Measurements from ENCODE around the gene STK39.

STK39 gene

DNA sequence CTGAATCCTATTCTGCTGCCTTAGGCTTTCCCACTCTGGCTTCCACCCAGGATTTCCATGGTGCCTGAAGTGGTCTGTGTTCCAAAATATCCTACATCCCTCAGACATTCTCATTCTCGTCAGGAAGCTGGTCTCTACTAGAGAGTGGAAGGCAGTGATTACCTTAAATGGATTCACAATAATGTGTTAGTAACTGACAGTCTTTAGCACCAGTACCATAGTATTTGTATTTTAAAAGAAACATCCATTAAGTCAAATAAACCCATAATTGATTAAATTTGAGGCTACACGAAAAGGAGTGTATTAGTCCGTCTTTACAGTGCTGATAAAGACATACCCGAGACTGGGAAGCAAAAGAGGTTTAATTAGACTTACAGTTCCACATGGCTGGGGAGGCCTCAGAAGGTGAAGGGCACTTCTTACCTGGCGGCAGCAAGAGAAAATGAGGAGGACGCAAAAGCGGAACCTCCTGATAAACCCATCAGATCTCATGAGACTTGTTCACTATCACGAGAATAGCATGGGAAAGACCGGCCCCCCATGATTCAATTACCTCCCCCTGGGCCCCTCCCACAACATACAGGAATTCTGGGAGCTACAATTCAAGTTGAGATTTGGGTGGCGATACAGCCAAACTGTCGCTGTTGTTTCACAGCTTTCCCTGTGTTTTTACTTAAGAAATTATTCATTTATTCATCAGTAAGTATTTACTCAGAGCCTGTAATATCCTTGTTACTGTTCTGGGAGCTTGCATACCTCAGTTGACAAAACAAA lies 306.5 kb downstream of the STK39 start:
- Histone ChIP-seq H3K36me3 (ENCODE audit: control insufficient read depth, insufficient read depth, low read length) (no peaks in the 10 kb centered on the region), H3K4me3 (ENCODE audit: insufficient read depth, low read depth, low read length) (no peak overlapping the region), H3K27me3 (ENCODE audit: control insufficient read depth, insufficient read depth, low read length, poor library complexity, severe bottlenecking) (no peaks in the 10 kb centered on the region), H3K27ac (ENCODE audit: insufficient read depth, low read depth, low read length, poor library complexity, severe bottlenecking) (no peak overlapping the region), H3K9me3 (ENCODE audit: control insufficient read depth, low read length) (no peaks in the 10 kb centered on the region), H3K4me1 (ENCODE audit: control insufficient read depth, insufficient read depth, low read length) (peaks cover 6% of the 10 kb centered on the region)
- WGBS, 2 experiments: 95 to 96% methylated on average over 9 to 11 of the region's 11 CpGs

GRCh38 chr2:167940346-167940725 lies 307.1 kb downstream of the STK39 start:
- H3K36me3 ChIP-seq (ENCODE audit: control insufficient read depth, insufficient read depth, low read length): no peaks in the 10 kb centered on the region
- 90 to 94% methylated on average over 2 to 3 of the region's 3 CpGs for WGBS, 2 experiments
- no peak overlapping the region for H3K27ac ChIP-seq (ENCODE audit: insufficient read depth, low read depth, low read length, poor library complexity, severe bottlenecking)
- no peaks in the 10 kb centered on the region for H3K4me1 ChIP-seq (ENCODE audit: control insufficient read depth, insufficient read depth, low read length)
- no peaks in the 10 kb centered on the region for H3K9me3 ChIP-seq (ENCODE audit: control insufficient read depth, low read length)
- H3K27me3 ChIP-seq (ENCODE audit: control insufficient read depth, insufficient read depth, low read length, poor library complexity, severe bottlenecking): no peaks in the 10 kb centered on the region
- no peak overlapping the region for H3K4me3 ChIP-seq (ENCODE audit: insufficient read depth, low read depth, low read length)

DNA sequence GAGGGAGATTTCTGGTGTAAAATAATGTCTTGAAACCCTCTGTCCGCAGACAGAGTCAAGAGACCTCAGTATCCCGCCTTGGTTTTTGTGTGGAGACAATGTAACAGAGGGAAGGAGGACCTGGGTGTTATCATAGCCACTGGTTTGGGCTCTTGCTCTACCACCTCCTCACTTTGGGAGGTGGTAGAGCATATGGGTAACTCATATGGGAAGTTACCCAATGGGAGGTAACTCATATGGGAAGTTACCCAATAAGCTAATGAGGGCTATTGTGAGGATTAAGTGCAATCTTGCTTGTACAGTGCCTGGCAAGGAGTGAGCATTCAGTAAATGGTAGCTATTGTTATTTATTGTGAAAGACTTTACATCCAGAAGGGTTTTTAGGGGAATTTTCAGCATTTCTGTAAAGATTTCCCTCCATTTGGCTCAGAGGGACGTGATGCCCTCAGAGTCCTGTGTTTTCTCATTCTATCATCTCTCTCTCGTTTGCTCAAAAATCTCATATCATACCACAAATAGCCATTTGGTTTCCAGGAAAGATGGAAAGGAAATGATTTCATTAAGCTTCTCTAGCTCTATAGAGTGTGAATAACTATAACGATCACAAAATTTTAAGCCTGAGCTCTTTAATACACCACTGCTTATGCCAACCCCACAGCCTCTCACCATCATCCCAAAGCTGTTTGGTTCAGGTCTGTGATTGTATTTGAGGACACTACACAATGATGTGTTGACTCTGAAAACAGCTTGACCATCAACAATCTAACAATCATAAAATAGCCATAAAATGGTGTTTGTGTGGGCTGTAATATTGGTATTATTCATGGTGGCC lies 307.7 kb downstream of the STK39 start:
- 81 to 94% methylated on average over 3 to 5 of the region's 5 CpGs for WGBS, 2 experiments
- Histone ChIP-seq H3K36me3 (ENCODE audit: control insufficient read depth, insufficient read depth, low read length) (no peaks in the 10 kb centered on the region), H3K4me3 (ENCODE audit: insufficient read depth, low read depth, low read length) (no peak overlapping the region), H3K27me3 (ENCODE audit: control insufficient read depth, insufficient read depth, low read length, poor library complexity, severe bottlenecking) (no peaks in the 10 kb centered on the region), H3K27ac (ENCODE audit: insufficient read depth, low read depth, low read length, poor library complexity, severe bottlenecking) (no peak overlapping the region), H3K9me3 (ENCODE audit: control insufficient read depth, low read length) (no peaks in the 10 kb centered on the region), H3K4me1 (ENCODE audit: control insufficient read depth, insufficient read depth, low read length) (no peaks in the 10 kb centered on the region)

GRCh38 chr2:167937403-167937802 lies 310.0 kb downstream of the STK39 start:
- no peak overlapping the region for H3K27ac ChIP-seq (ENCODE audit: insufficient read depth, low read depth, low read length, poor library complexity, severe bottlenecking)
- H3K27me3 ChIP-seq (ENCODE audit: control insufficient read depth, insufficient read depth, low read length, poor library complexity, severe bottlenecking): no peaks in the 10 kb centered on the region
- no peaks in the 10 kb centered on the region for H3K36me3 ChIP-seq (ENCODE audit: control insufficient read depth, insufficient read depth, low read length)
- no peaks in the 10 kb centered on the region for H3K9me3 ChIP-seq (ENCODE audit: control insufficient read depth, low read length)
- 90 to 100% methylated on average over 1 of the region's 1 CpG for WGBS, 2 experiments
- no peaks in the 10 kb centered on the region for H3K4me1 ChIP-seq (ENCODE audit: control insufficient read depth, insufficient read depth, low read length)
- no peak overlapping the region for H3K4me3 ChIP-seq (ENCODE audit: insufficient read depth, low read depth, low read length)

DNA sequence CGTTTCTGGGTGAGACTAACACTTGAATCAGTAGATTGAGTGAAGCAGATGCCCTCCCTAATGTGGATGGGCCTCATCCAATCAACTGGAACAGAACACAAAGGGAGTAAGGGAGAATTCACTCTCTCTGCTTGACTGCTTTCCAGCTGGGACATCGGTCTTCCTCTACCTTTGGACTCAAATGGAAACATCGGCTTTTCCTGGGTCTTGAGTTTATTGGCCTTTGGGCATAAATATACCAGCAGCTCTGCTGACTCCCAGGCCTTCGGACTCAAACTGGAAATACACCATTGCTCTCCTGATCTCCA lies 311.6 kb downstream of the STK39 start:
- H3K4me3 ChIP-seq (ENCODE audit: insufficient read depth, low read depth, low read length): no peak overlapping the region
- no peaks in the 10 kb centered on the region for H3K4me1 ChIP-seq (ENCODE audit: control insufficient read depth, insufficient read depth, low read length)
- H3K27ac ChIP-seq (ENCODE audit: insufficient read depth, low read depth, low read length, poor library complexity, severe bottlenecking): no peak overlapping the region
- no peaks in the 10 kb centered on the region for H3K36me3 ChIP-seq (ENCODE audit: control insufficient read depth, insufficient read depth, low read length)
- WGBS, 2 experiments: 91 to 93% methylated on average over 4 of the region's 4 CpGs
- no peaks in the 10 kb centered on the region for H3K9me3 ChIP-seq (ENCODE audit: control insufficient read depth, low read length)
- no peaks in the 10 kb centered on the region for H3K27me3 ChIP-seq (ENCODE audit: control insufficient read depth, insufficient read depth, low read length, poor library complexity, severe bottlenecking)

GRCh38 chr2:167933097-167933814 lies 314.1 kb downstream of the STK39 start:
- no peaks in the 10 kb centered on the region for H3K36me3 ChIP-seq (ENCODE audit: control insufficient read depth, insufficient read depth, low read length)
- H3K27ac ChIP-seq (ENCODE audit: insufficient read depth, low read depth, low read length, poor library complexity, severe bottlenecking): no peak overlapping the region
- no peak overlapping the region for H3K4me3 ChIP-seq (ENCODE audit: insufficient read depth, low read depth, low read length)
- no peaks in the 10 kb centered on the region for H3K4me1 ChIP-seq (ENCODE audit: control insufficient read depth, insufficient read depth, low read length)
- H3K9me3 ChIP-seq (ENCODE audit: control insufficient read depth, low read length): no peaks in the 10 kb centered on the region
- WGBS, 2 experiments: 93% methylated on average over 3 to 4 of the region's 4 CpGs
- no peaks in the 10 kb centered on the region for H3K27me3 ChIP-seq (ENCODE audit: control insufficient read depth, insufficient read depth, low read length, poor library complexity, severe bottlenecking)

DNA sequence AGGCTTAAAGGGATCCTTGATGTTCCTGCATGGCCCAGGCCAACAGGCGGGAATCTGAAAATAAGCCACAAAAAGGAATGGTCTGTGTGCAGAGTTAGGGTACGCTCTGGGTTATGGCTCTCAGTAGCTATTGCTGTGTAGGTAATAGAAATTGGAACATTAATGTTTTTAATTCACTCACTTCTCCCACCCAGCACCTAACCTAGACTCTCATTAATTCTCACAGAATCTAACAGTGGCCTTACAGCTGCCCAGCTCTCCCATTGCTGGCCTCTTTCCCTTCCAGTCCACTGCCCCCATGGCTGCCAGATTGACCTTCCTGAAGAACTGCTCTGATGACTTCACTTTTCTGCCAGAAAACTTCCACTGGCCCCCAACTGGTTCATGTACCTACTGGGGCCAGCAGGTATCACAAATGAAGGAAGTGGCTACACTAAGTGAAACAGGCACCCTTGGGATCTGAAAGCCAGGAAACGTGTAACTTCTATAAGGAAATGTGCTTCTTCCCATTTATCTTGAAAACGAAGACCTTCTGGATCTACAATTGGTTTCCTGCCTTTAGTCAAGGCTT lies 315.2 kb downstream of the STK39 start:
- Histone ChIP-seq H3K4me1 (ENCODE audit: control insufficient read depth, insufficient read depth, low read length) (no peaks in the 10 kb centered on the region), H3K27ac (ENCODE audit: insufficient read depth, low read depth, low read length, poor library complexity, severe bottlenecking) (no peak overlapping the region), H3K27me3 (ENCODE audit: control insufficient read depth, insufficient read depth, low read length, poor library complexity, severe bottlenecking) (no peaks in the 10 kb centered on the region), H3K36me3 (ENCODE audit: control insufficient read depth, insufficient read depth, low read length) (no peaks in the 10 kb centered on the region), H3K4me3 (ENCODE audit: insufficient read depth, low read depth, low read length) (no peak overlapping the region), H3K9me3 (ENCODE audit: control insufficient read depth, low read length) (no peaks in the 10 kb centered on the region)
- WGBS, 2 experiments: 90 to 92% methylated on average over 3 to 4 of the region's 4 CpGs

DNA sequence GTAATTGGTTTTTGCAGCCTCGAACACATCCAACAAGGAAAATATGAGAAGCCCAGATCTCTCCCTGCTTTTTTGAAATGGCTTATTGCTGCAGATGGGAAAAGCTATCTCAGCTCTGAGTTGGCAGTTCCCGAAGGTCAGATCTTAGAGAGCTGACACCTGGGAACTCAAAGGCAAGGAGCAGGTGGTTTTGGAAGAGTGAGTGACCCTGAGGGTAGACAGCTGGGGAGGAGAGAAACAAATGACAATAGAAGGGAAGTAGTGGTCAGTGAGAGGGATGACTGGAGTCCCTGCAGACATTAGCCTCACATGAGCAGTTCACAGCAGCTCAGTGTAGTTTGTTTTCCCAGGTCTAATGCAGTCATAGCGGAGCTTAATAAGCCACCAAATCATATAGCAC lies 317.9 kb downstream of the STK39 start:
- H3K27me3 ChIP-seq (ENCODE audit: control insufficient read depth, insufficient read depth, low read length, poor library complexity, severe bottlenecking): no peaks in the 10 kb centered on the region
- no peak overlapping the region for H3K4me3 ChIP-seq (ENCODE audit: insufficient read depth, low read depth, low read length)
- no peaks in the 10 kb centered on the region for H3K4me1 ChIP-seq (ENCODE audit: control insufficient read depth, insufficient read depth, low read length)
- no peaks in the 10 kb centered on the region for H3K9me3 ChIP-seq (ENCODE audit: control insufficient read depth, low read length)
- WGBS, 2 experiments: 83 to 98% methylated on average over 3 of the region's 3 CpGs
- no peak overlapping the region for H3K27ac ChIP-seq (ENCODE audit: insufficient read depth, low read depth, low read length, poor library complexity, severe bottlenecking)
- no peaks in the 10 kb centered on the region for H3K36me3 ChIP-seq (ENCODE audit: control insufficient read depth, insufficient read depth, low read length)

- H3K4me1 ChIP-seq (ENCODE audit: control insufficient read depth, insufficient read depth, low read length): no peaks in the 10 kb centered on the region
- H3K27me3 ChIP-seq (ENCODE audit: control insufficient read depth, insufficient read depth, low read length, poor library complexity, severe bottlenecking): no peaks in the 10 kb centered on the region
- H3K36me3 ChIP-seq (ENCODE audit: control insufficient read depth, insufficient read depth, low read length): no peaks in the 10 kb centered on the region
- H3K27ac ChIP-seq (ENCODE audit: insufficient read depth, low read depth, low read length, poor library complexity, severe bottlenecking): no peak overlapping the region
- 94 to 97% methylated on average over 6 of the region's 6 CpGs for WGBS, 2 experiments
- H3K9me3 ChIP-seq (ENCODE audit: control insufficient read depth, low read length): no peaks in the 10 kb centered on the region
- no peak overlapping the region for H3K4me3 ChIP-seq (ENCODE audit: insufficient read depth, low read depth, low read length)
Observed at GRCh38 chr2:167928434-167928833, 319.0 kb downstream of the STK39 start.

DNA sequence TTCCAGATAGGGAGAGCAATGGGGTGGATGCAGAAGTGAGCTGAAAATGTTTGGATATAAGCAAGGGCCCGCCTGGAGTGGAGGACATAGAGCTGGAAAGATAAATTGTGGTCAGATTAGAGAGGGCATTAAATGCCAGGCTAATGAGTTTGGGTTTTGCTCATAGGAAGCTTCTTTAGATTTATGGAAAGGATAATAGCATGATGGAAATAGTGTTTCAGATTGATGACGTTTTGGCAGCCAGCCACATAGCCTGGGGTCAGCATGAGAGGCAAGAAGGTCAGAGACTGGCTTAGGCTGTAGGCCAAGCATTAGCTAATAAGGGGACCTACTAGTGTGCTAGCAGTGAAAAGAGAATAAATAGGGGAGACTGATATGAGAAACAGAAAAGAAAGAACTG lies 321.6 kb downstream of the STK39 start:
- no peaks in the 10 kb centered on the region for H3K36me3 ChIP-seq (ENCODE audit: control insufficient read depth, insufficient read depth, low read length)
- H3K9me3 ChIP-seq (ENCODE audit: control insufficient read depth, low read length): no peaks in the 10 kb centered on the region
- WGBS, 2 experiments: 90 to 92% methylated on average over 2 of the region's 2 CpGs
- H3K4me1 ChIP-seq (ENCODE audit: control insufficient read depth, insufficient read depth, low read length): no peaks in the 10 kb centered on the region
- no peaks in the 10 kb centered on the region for H3K27me3 ChIP-seq (ENCODE audit: control insufficient read depth, insufficient read depth, low read length, poor library complexity, severe bottlenecking)
- no peak overlapping the region for H3K27ac ChIP-seq (ENCODE audit: insufficient read depth, low read depth, low read length, poor library complexity, severe bottlenecking)
- H3K4me3 ChIP-seq (ENCODE audit: insufficient read depth, low read depth, low read length): no peak overlapping the region

Measured in ectodermal cell (in vitro differentiated cells).